GM21717 (cell line): ENCODE data around the gene NDC80.
"Not testable (repeated sequence)": the region's sequence is repeated elsewhere in the genome, so short reads cannot be mapped to it uniquely, and the experiment has no call there.

Experiments used
- ATAC-seq: cut with Tn5 transposase; IDR thresholded peaks from one replicate; pipeline ENCODE4 v1.9.1; 2021; ENCODE audit warnings: mild to moderate bottlenecking, moderate library complexity; ENCODE audit not compliant: unreplicated experiment

NDC80 gene

DNA sequence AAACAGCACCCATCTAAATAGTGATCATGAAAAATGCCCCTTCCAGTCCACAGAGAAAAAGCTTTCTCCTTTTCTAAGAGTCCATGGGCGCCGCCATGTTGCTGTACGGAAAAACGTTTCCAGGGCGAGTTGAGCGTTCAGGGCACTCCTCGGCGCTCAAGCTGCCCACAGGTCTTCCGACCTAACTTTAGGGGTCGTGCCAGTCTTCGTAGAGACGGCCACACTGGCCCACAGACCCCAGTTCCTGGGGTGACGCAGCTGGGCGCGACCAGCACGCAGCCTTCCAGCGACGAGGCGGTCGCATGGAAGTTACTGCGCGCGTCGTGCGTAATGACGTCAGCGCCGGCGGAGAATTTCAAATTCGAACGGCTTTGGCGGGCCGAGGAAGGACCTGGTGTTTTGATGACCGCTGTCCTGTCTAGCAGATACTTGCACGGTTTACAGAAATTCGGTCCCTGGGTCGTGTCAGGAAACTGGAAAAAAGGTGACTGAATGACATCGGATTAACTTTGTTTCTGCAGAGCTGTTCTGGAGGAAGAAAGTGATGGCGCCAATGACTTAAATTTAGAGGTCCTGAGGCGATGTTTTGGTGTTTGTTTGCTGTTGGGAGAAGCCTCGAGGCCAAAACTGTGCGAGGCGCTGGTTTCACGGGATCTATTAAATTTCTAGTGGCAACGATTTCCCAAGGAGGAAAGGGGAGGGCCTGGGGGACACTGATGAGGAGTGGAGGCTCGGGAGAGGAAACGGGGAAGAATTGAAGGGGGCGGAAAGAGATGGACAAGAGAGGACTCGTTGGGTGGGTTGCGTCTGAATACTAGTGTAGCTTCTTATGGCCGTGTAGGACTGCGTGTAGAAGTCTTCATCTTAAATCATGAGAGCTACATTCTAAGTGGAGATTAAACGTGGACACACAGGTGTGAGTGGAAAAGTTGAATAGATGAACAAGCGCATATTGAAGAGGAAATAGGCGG lies at the start of gene NDC80, which contains the start of gene METTL4:
Gene NDC80, plus strand, starts transcription at position 358 of the 971 bp plus-strand sequence. CDS start 1,429 bp downstream, outside the sequence.
Gene METTL4, minus strand, starts transcription at position 306 of the 971 bp plus-strand sequence. CDS start 4,289 bp downstream, outside the sequence.
- ATAC-seq, result peak; percentile 60

DNA sequence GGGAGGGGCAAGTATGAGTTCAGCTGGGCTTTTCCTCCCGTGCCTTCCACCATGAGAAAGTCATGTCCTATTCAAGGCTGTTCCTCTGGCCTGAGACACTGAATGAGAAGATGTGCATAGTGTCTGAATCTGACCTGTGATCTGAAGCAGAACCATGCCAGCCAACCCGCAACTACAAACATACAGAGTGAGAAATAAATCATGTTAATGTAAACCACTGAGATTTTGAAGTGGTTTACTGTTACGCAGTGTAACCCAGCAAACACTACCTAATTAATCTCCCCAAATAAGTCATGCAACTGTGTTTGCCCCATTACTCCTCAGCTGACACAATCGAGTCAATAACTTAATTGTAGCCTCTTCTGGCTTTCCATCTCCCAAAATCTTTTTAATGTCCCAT lies 49.2 kb upstream of the NDC80 start:
- no peak for ATAC-seq

DNA sequence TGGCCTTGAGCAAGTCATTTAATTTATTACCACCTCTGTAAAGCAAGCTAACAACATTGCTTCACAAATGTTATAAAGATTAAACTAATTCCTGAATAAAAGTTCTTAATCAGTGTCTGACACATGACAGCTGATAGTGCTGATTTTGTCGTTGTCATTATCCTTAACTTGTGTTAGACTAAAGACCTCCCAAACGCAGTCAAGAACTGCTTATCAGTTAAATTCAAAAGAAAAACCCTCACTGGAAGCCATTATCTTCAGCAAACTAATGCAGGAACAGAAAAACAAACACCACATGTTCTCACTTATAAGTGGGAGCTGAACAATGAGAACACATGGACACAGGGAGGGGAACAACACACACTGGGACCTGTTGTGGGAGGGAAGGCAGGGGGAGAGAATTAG lies 46.6 kb upstream of the NDC80 start:
- ATAC-seq, result not testable (repeated sequence)

DNA sequence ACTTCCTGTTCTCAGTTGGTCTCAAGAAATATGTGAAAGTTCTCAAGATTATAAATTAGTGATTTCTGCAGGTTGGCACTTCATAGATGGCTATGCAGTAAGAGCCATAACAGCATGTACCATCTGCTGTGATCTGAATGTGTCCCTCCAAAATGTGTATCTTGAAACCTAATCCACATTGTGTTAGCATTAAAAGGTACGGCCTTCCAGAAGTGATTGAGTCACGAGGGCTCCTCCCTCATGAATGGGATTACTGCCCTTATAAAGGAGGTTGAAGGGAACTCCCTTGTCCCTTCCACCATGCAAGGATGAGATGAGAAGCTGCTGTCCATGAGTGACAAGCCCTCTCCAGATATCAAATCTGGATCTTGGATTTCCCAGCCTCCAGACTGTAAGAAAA lies 45.0 kb upstream of the NDC80 start:
- ATAC-seq, result no peak

DNA sequence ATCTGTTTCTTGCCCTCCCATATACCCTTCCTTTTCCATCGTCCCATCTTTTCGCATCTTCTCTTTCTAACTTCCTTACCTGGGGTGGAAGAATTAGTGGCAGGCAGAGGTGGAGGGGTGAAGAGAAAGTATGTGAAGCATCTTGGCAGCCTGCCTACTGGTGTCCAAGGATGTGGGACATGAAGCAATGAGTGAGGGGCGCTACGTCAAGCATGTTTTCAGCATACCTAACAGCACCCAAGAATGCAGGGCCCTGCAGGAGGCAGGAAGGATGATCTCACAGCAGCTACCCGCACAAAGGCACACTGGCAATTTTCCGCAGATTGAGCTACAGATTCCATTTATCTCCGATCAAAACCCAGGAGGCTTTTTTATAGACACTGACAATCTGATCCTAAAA lies 42.2 kb upstream of the NDC80 start:
- ATAC-seq, result no peak

DNA sequence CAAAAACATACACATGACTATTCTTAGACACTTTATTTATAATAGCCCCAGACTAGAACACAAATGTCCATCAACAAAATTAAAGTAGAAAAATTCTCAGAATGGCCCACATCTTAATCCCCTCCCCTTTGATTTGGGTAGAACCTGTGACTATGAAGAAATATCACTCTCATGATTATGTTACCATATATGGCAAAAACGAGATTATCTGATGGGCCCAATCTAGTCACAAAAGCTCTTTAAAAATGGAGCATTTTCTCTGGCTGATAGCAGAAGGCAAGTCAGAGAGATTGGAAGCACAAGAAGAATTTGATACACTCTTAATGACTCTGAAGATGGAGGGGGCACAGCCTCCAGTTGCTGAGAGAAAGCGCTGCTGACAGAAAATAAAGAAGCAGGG lies 39.6 kb upstream of the NDC80 start:
- ATAC-seq, result no peak

DNA sequence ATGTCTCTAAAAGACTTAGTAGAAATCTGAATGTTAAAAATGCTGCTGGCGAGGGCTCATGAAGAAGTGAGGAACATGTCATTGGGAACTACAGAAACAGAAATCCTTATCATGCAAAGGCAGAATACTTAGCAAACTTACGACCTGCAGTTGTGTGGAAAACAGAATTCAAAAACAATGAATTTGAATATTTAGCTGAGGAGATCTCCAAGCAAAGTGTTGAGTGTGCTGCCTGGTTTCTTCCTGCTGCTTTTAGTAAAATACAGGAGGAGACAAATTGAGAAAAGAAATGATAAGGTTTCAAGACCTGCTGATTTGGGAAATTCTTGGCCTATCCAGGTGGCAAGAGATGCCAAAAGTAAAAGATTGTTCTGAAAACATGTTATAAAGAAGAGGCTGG lies 38.6 kb upstream of the NDC80 start:
- ATAC-seq, result no peak

DNA sequence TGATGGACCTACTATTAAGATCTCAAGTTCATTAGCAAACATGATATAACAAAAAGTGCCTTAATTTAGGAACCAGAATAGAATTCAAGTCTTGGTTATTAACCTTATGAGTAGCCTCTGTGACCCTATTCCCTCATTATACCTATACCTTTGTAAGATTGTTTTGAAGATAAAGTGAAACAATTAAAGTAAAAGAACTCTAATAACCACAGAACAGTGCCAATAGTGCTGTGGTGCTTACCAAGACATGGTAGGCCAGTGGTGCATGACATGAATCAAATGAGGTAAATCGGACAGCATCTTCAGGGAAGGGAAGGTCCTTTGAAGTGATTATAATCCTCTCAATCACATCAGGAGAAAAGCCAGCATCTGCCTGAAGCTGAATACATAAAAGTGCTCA lies 36.5 kb upstream of the NDC80 start:
- no peak for ATAC-seq

DNA sequence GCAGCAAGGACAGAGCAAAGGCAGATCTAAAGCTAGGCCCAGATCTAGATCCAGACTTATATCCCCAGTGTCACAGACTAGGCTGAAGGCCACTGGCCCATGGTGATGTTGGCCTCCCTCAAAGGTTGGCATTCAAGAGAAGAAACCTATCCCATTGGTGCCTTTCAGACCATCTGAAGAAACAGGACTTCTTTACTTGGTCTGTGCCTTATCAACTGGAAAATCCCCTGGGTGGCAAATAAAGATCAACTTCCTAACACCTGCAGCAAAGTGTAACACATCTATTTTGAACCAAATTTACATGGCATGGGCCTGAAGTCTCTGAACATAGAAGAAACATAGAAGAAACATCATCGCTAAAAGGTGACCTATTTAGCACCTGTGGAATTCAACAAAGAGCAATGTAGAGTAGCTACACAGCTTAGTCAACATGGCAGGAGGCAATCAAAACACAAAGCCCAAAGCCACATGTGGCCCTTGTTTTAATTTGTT lies 35.9 kb upstream of the NDC80 start:
- no peak for ATAC-seq

DNA sequence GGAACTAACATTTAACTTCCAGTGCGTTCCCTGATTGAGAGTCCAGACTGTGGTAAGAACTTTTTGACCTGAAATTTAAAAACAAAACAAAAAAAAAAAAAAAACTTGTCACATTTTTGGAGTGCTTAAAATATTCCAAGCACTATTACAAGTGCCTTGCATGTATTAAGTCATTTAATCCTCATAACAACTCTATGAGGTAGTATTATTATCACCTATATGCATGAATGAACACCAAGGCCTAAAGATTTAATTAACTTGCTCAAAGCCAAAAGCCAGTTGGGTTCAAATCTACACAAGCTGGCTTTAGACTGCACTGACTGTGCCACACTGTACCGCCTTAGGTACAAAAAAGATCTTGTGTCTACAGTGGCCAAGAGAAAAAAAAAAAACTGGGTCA lies 35.3 kb upstream of the NDC80 start:
- no peak for ATAC-seq

DNA sequence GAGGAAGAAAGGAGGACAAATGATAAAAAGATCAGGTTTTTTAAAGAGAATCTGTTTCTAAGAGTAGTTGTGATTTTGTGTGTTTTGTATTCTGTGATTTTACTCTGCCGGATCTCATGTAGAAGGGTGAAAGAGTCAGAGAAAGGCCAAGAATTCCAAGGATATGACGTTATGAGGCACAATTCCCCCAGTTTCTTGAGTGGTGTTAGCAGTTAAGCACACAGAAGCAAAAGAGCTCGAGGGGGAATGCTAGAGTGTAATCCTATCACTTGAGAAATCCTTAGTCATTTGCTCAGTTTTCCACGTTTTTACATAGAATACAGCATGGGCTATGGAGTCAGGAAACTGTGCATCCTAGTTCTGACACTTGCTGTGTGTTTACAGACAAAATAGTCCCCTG lies 34.9 kb upstream of the NDC80 start:
- no peak for ATAC-seq

DNA sequence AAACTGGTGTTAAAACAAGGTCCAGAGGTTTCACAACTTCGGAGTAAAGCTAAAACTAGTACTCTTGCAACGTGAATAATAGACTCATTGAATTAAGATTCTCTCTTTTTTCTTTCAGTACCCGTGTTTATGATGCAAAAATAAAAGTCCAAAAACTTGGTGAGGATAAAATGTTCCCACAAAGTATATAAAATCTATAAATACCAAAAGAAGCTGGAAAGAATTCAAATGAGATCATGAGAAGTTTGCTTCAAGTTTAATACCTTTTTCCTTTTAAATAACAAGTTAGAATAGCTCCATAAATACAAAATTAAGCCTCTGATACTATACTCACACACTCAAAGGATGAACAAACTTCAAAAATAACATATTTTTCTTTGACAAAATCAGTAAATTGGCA lies 34.1 kb upstream of the NDC80 start:
- no peak for ATAC-seq

DNA sequence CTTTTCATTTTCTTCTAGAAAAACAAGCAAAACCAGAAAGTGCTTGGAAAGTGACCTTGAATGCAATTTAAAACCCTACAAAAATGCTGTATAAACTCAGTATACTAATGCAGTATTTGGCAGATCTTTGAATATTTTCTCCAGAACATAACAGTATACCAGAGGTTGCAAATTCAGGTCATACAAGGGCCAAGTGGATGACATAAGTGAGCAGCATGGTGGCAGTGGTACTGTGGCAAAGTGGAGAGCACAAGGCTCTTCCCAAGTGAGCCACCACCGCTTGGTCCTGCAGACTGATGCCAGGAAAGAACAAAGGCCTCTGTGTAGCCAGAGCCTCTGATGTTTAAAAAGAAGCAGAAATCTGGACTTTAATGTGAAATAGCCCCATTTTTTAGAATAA lies 33.1 kb upstream of the NDC80 start:
- ATAC-seq, result no peak

DNA sequence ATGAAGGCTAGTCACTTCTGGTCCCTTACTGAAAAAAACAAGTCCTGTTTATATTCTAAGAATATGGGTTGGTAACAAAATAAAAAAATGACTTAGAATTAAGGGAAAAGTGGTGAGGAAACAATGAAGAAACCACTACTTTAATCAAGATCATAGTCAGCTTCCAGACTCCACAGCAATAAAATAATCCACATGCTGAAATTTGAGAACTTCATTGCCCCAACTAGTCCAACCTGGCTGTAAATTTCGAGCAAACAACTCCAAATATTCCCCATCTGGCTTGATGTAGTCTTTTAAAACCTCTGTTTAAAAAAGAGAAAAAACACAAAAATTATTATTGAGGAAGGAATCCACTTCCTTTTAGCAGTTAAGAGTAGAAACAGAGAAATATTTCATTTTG lies 32.5 kb upstream of the NDC80 start:
- no peak for ATAC-seq

DNA sequence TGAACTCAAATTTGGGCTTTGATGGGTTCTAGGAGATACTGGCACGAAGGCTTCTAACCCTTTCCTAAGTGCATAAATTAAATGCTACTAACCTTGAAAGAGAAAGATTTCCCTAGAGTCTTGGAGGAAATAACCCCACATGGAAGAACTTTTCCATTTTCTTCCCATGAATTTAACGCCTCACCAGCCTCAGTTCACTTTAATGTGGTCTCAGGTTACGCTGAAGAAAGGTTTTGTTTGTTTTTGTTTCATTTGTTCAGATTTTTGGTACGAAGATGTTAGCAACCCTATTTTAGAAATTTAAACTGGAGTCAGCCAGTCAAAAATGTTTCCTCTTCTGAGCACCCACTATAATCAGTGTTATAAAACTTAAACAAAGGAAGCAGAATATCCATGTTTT lies 30.8 kb upstream of the NDC80 start:
- no peak for ATAC-seq

DNA sequence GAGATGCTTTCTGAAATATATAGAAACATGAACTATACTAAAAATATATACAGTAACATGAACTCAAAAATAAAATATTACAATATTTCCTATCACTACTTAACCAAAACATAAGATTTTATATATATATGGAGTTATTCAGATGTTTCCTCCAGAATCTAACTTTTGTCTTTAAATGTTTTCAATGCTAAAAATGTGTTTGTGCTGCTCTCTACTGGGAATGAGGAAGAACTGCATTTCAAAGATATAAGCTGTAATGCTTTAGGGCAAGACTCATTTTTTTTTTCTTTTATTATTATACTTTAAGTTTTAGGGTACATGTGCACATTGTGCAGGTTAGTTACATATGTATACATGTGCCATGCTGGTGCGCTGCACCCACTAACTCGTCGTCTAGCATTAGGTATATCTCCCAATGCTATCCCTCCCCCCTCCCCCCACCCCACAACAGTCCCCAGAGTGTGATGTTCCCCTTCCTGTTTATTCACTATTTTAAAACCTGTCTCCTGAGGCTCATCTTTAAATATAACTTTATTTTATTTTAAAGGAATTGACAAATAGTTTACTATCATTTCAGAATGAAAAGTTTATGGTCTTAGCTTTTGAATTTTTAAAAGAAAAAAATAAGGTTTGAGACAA lies 29.3 kb upstream of the NDC80 start:
- not testable (repeated sequence) for ATAC-seq

DNA sequence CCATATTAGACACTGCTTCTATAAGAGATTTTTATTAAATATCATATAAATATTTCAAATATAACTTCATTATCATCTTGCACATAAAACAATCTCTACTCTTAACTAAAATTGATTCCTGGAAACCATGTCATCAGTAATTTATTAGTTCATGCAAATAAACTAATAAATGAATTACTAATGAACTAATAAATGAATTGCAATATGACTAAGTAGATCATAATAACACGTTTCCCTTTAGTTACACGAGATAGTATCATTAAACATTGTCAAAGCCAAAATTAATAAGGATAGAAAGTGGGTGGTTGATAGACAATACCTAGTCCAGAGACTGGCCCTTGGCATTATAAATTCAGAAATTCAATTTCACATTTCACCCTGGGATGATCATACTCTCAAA lies 26.2 kb upstream of the NDC80 start:
- ATAC-seq, result no peak

DNA sequence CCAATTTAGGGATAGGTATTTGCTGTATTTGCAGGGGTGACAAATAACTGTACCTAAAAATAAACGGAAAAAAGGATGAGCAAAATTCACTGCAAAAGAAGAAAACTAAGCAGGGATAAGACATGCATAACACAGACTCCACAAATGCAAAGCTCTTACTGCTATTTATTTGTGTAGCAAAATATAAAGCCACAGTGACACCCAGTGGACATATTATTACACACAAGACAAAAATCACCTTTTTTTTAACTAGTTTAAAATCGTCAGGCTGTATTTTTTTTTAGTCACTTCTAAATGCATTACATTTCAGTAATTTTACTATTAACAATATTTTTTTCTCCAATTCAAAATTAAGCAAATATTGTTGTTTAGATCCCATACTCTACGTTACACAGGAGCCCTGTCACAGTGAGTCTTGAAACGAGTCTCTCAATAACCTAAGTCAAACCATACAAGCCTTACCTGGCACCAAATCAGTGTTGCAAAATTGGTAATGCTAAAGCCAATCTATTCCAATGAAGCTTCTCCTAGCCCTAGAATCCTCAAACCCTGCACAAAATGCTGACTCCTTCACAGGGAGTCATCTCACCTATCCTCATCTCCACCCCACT lies 23.8 kb upstream of the NDC80 start:
- no peak for ATAC-seq

DNA sequence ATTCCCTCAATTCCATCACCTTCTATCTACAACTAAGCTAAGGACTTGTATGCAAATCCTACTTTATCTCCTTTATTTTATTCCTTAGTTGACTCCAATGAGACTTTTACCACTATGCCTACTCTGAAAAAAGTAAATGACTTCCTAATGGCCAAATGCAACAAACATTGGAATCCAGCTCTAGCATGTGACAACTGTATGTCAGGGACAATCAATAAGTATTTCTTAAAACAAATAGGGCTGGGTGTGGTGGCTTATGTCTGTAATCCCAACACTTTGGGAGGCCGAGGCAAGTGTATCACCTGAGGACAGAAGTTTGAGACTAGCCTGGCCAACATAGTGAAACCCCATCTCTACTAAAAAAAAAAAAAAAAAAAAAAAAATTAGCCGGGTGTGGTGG lies 21.9 kb upstream of the NDC80 start:
- ATAC-seq, result no peak

DNA sequence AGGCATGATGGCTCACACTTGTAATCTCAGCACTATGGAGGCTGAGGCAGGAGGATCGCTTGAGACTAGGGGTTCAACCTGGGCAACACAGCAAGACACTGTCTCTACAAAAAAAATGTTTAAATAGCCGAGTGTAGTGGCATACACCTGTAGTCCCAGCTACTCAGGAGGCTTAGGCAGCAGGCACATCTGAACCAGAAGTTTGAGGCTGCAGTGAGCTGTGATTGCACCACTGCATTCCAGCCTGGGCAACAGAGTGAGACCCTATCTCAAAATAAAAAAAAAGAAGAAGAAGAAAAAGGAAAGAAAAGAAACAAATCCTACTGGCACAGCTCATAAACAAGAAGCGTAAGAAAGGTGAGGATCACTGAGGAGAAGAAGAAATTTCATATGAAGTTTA lies 19.9 kb upstream of the NDC80 start:
- ATAC-seq, result no peak

DNA sequence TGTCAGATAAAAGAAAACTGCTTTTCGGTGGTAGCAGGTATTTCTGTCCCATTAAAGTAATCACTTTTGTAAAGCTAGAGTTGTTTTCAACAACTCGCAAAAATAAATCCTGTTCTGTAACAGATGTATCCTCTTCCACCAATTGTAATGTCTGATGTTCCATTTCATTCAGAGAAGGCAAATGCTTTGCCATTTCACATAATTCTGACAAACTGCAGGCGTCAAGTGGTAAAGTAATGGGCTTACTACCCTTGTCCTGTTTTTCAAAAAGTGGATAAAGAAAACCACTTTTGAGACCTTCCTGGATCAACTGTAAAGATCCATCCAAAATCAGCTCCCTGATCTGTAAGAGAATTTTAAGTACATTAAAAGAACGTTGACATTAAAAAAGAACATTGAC lies 16.7 kb upstream of the NDC80 start:
- ATAC-seq, result no peak

DNA sequence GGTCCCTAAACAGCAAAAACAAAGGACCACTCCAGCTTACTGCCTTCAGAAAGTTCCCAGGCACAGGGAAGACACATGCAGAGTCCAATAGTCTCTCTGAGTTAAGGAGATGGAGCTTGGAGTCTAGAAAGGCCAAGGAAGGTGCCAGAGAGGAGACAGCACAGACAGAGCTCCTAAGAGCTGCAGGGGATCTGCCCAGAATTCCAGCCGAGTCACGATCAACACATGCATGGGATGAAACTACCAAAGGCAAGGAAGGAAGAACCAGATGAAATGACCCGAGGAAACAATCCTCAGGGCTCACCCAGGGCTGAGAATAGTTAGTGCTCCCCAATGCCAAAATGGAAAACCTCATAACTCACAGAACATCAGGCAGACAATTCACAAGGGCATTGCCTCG lies 15.5 kb upstream of the NDC80 start:
- ATAC-seq, result no peak
